OCI-M2 (cell line): Measurements from ENCODE around the gene CEP131.
"Not testable (repeated sequence)": the region's sequence is repeated elsewhere in the genome, so short reads cannot be mapped to it uniquely, and the experiment has no call there.

ENCODE experiments used
- DNase-seq: peaks from one replicate; lab custom pipeline; 2025; ENCODE audit not compliant: unreplicated experiment; lab: John Stamatoyannopoulos, UW

Gene CEP131

GRCh38 chr17:81156866-81157805 is 65.6 kb downstream of the CEP131 start:
- DNase-seq, result no peak

GRCh38 chr17:81154961-81155360 is 67.8 kb downstream of the CEP131 start:
- DNase-seq, result no peak

GRCh38 chr17:81154016-81154415 is 68.7 kb downstream of the CEP131 start:
- not testable (repeated sequence) for DNase-seq

GRCh38 chr17:81153340-81153803 is 69.4 kb downstream of the CEP131 start:
- DNase-seq, result no peak

- no peak for DNase-seq
Measured at GRCh38 chr17:81152288-81152828, 70.4 kb downstream of the CEP131 start.

GRCh38 chr17:81151278-81151677 is 71.5 kb downstream of the CEP131 start:
- no peak for DNase-seq

GRCh38 chr17:81150377-81151077 is 72.2 kb downstream of the CEP131 start:
- no peak for DNase-seq

GRCh38 chr17:81148986-81149533 is 73.7 kb downstream of the CEP131 start:
- DNase-seq, result no peak

- no peak for DNase-seq
Measured at GRCh38 chr17:81148571-81148970, 74.2 kb downstream of the CEP131 start.

- DNase-seq, result no peak
Measured at GRCh38 chr17:81147701-81148100, 75.1 kb downstream of the CEP131 start.

GRCh38 chr17:81146208-81146607 is 76.6 kb downstream of the CEP131 start:
- DNase-seq, result not testable (repeated sequence)

GRCh38 chr17:81144423-81144781 is 78.4 kb downstream of the CEP131 start:
- no peak for DNase-seq

- DNase-seq, result no peak
Measured at GRCh38 chr17:81143717-81144422, 78.9 kb downstream of the CEP131 start.

GRCh38 chr17:81143200-81143527 is 79.6 kb downstream of the CEP131 start:
- no peak for DNase-seq

- no peak for DNase-seq
Measured at GRCh38 chr17:81142301-81143199, 80.2 kb downstream of the CEP131 start.

GRCh38 chr17:81140695-81141094 is 82.1 kb downstream of the CEP131 start:
- DNase-seq, result no peak

GRCh38 chr17:81140018-81140417 is 82.7 kb downstream of the CEP131 start:
- DNase-seq, result no peak
